ENCODE measurements around the gene C2CD5. TPM values are rescaled to one million over a fixed set of nuclear protein-coding genes. Genes with fewer than 3 reads are reported as not detected.

Gene C2CD5
- total and polyA plus RNA-seq, 2 of the 4 experiments (the other 2 are of a cell fraction), result 14.5 to 15.8 TPM

DNA sequence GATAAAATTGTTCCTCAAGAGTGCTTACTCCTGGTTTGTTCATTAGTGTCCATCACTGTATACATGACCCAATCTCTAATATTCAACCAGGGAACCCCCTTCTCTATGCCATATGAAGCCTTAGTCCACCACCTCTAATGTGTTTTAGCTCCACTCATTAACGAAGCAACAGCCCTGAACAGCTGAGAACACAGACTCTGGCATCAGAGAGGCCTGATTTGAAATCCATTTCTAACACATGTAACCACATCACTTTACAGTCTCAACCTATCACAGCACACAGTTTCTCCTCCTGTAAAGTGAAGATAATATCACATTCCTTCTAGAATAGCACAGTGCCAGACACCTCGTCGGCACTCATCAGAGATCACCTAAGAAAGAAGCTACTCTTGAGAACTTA lies 64.3 kb downstream of the C2CD5 start:
- Histone ChIP-seq H3K18ac (ENCODE audit: low read depth, low read length) (no peak overlapping the region), H4K5ac (ENCODE audit: low read depth, low read length) (no peak overlapping the region), H3K4ac (ENCODE audit: low read depth, low read length) (no peak overlapping the region), H3K4me3 (ENCODE audit: insufficient read depth, low read depth, low read length) (no peak overlapping the region), H4K8ac (ENCODE audit: low read depth in 2 of 2, low read length in 2 of 2) (no peak overlapping the region), H3K56ac (ENCODE audit: extremely low read depth, insufficient read depth, low read length) (no peak overlapping the region), H4K91ac (ENCODE audit: insufficient read depth, low read depth, low read length) (no peak overlapping the region), H3K23ac (ENCODE audit: low read depth, low read length) (no peak overlapping the region), H2AK9ac (replicated peaks; ENCODE audit: low read depth, low read length, poor library complexity) (no peak overlapping the region), H3K14ac (replicated peaks; ENCODE audit: low read depth, low read length) (no peak overlapping the region), H3K4me1 (ENCODE audit: control insufficient read depth, insufficient read depth, low read length) (no peaks in the 10 kb centered on the region; the same call in 1 of the 2 replicates), H3K4me2 (ENCODE audit: low read depth, low read length) (no peak overlapping the region), H3K9ac (ENCODE audit: low read depth, low read length) (no peak overlapping the region), H2BK15ac (ENCODE audit: low read depth, low read length) (no peak overlapping the region), H4K20me1 (ENCODE audit: insufficient read depth, low read length) (no peaks in the 10 kb centered on the region), H2BK5ac (ENCODE audit: low read depth, low read length, poor library complexity, severe bottlenecking) (no peak overlapping the region), H2BK20ac (ENCODE audit: low read depth, low read length) (no peak overlapping the region), H3K9me3 (ENCODE audit: control insufficient read depth, insufficient read depth, low read length) (no peaks in the 10 kb centered on the region), H2BK120ac (ENCODE audit: low read depth, low read length) (no peak overlapping the region), H3K79me1 (ENCODE audit: low read depth in 1 of 2, low read length in 2 of 2) (no peaks in the 10 kb centered on the region; a peak in 1 of 4 replicates), H3K27me3 (ENCODE audit: control insufficient read depth, insufficient read depth, low read length) (no peaks in the 10 kb centered on the region), H3K27ac (ENCODE audit: insufficient read depth, low read length) (no peak overlapping the region), H3K36me3 (ENCODE audit: control insufficient read depth, insufficient read depth, low read length) (0 out of 2 replicates have a peak, but pooled peaks cover 3% of the 10 kb centered on the region), H2AFZ (replicated peaks; ENCODE audit: low read length, poor library complexity) (no peak overlapping the region), H2AK5ac (ENCODE audit: low read depth, low read length) (no peak overlapping the region), H3K9me1 (ENCODE audit: insufficient read depth, low read length) (0 out of 2 replicates have a peak, but pooled peaks cover 5% of the 10 kb centered on the region)
- ChIA-PET CTCF (no interaction called here), POLR2A (ENCODE audit: unreplicated experiment) (no interaction called here)
- in situ Hi-C loops (cut with MboI; ENCODE audit: low sequenced_read_pairs) (no loop called here), intact Hi-C loops (cut with micrococcal nuclease) (loop anchor here (5.0 kb wide), 1 partner anchor 62 kb away; the partner anchor contains the start of gene C2CD5), dilution Hi-C loops (cut with HindIII; ENCODE audit: low sequenced_read_pairs, unreplicated experiment) (no loop called here)
- WGBS, 2 experiments (ENCODE audit: extremely low coverage in 2 of 2, insufficient read length in 1 of 2), result no CpG with 5 or more reads among the region's 3 CpGs
- no peak for TF ChIP-seq POLR2A (IDR thresholded peaks at IDR 0.05; ENCODE audit: low read depth, low read length)
- no peak for ATAC-seq (ENCODE audit: low read depth)
- BruUV-seq (replicated peaks), result no TSS peak
- DNase-seq, result no peak

All from IMR-90 (cell line).